SK-N-SH (cell line): ENCODE measurements around the gene ZNF358. TPM values are rescaled to one million over a fixed set of nuclear protein-coding genes. Genes with fewer than 3 reads are reported as not detected.
A peak's percentile ranks its signal among the peaks of the same experiment; 100 is the strongest.

Source experiments
- CTCF ChIA-PET: fragments of 300-600, 350-600 bp; formaldehyde crosslinking; extraction: SDS; loops from one replicate; lab custom pipeline; 2021; lab: Yijun Ruan, JAX
- POLR2A ChIA-PET: fragments of 350-600 bp; sonication (Branson Sonifier 250); formaldehyde crosslinking; extraction: SDS; loops from one replicate; lab custom pipeline; 2020; ENCODE audit warnings: antibody characterized with exemption, inconsistent platforms; lab: Yijun Ruan, JAX
- DNase-seq: peaks from one replicate; pipeline ENCODE4 v3.0.0; 2012
- H2AFZ ChIP-seq: fragments of 200-600 bp; sonication (generic); 2 replicates; pipeline ENCODE4 v1.8.1; 2016; ENCODE audit warnings: antibody characterized with exemption, mild to moderate bottlenecking, low read depth
- H3F3A ChIP-seq: fragments of 200-600 bp; sonication (generic); replicated peaks from 2 replicates; pipeline ENCODE3; 2016; ENCODE audit warnings: antibody characterized with exemption, mild to moderate bottlenecking; ENCODE audit not compliant: insufficient read depth
- H3K27ac ChIP-seq, 2 experiments: fragments of 200-500 bp in 1 of 2; fragments of 200-600 bp in 1 of 2; sonication (Bioruptor generic) in 1 of 2; sonication (generic), shearing (Covaris generic) in 1 of 2; 2 replicates each; pipeline versions ENCODE4 v1.5.1 to v1.6.1; 2014 to 2016; ENCODE audit warnings: low read depth in 2 of 2, inconsistent platforms in 1 of 2, low read length in 1 of 2, mild to moderate bottlenecking in 1 of 2, mixed read lengths in 1 of 2
- H3K27me3 ChIP-seq: fragments of 200-600 bp; sonication (generic), shearing (Covaris generic); 2 replicates; pipeline ENCODE4 v1.6.1; 2016; ENCODE audit warnings: mixed run types; ENCODE audit not compliant: insufficient read depth
- H3K36me3 ChIP-seq, 2 experiments: fragments of 200-500 bp in 1 of 2; fragments of 200-600 bp in 1 of 2; sonication (Bioruptor generic) in 1 of 2; sonication (generic) in 1 of 2; replicated peaks in 1 of 2; 2 replicates each; pipeline versions ENCODE3 to v1.5.1; 2014 to 2016; ENCODE audit warnings: low read length in 1 of 2, mild to moderate bottlenecking in 1 of 2; ENCODE audit not compliant: insufficient read depth in 2 of 2, control insufficient read depth in 1 of 2
- H3K4me1 ChIP-seq, 2 experiments: fragments of 200-500 bp in 1 of 2; fragments of 200-600 bp in 1 of 2; sonication (Bioruptor generic) in 1 of 2; sonication (generic), shearing (Covaris generic) in 1 of 2; 2 replicates each; pipeline versions ENCODE4 v1.5.1 to v1.6.1; 2014 to 2016; ENCODE audit warnings: low read depth in 1 of 2, low read length in 1 of 2, mixed run types in 1 of 2; ENCODE audit not compliant: insufficient read depth in 2 of 2, control insufficient read depth in 1 of 2
- H3K4me2 ChIP-seq: fragments of 200-600 bp; sonication (generic), shearing (Covaris generic); 2 replicates; pipeline ENCODE4 v1.6.1; 2017; ENCODE audit warnings: mixed run types
- H3K4me3 ChIP-seq, 2 experiments: fragments of 200-500 bp in 1 of 2; fragments of 200-600 bp in 1 of 2; sonication (Bioruptor generic) in 1 of 2; sonication (generic), shearing (Covaris generic) in 1 of 2; 2 replicates each; pipeline versions ENCODE4 v1.5.1 to v1.8.1; 2014 to 2016; ENCODE audit warnings: low read depth in 2 of 2, inconsistent platforms in 1 of 2, low read length in 1 of 2, mild to moderate bottlenecking in 1 of 2, mixed read lengths in 1 of 2, moderate library complexity in 1 of 2
- H3K79me2 ChIP-seq: fragments of 200-600 bp; sonication (generic); 2 replicates; pipeline ENCODE4 v1.8.1; 2017; ENCODE audit warnings: mild to moderate bottlenecking; ENCODE audit not compliant: insufficient read depth
- H3K9ac ChIP-seq: fragments of 200-600 bp; sonication (generic); 2 replicates; pipeline ENCODE4 v1.6.1; 2017; ENCODE audit warnings: mixed run types
- H3K9me2 ChIP-seq: fragments of 200-600 bp; sonication (generic); 2 replicates; pipeline ENCODE4 v1.6.1; 2017; ENCODE audit warnings: mixed run types
- H3K9me3 ChIP-seq: fragments of 200-600 bp; sonication (generic); 2 replicates; pipeline ENCODE4 v1.6.1; 2017; ENCODE audit warnings: mixed run types, mild to moderate bottlenecking, moderate library complexity
- H4K20me1 ChIP-seq: fragments of 200-600 bp; sonication (generic); 2 replicates; pipeline ENCODE4 v1.6.1; 2017; ENCODE audit warnings: mild to moderate bottlenecking, mixed run types; ENCODE audit not compliant: insufficient read depth
- CHD2 ChIP-seq: fragments of 150-350 bp; IDR thresholded peaks from 2 replicates; pipeline ENCODE4 v1.6.1; 2018; ENCODE audit warnings: low read length; ENCODE audit not compliant: partially characterized antibody
- MAX ChIP-seq: IDR thresholded peaks from 2 replicates; pipeline ENCODE4 v1.4.0; 2012; ENCODE audit warnings: low read depth
- MEF2A ChIP-seq: IDR thresholded peaks from 2 replicates; pipeline ENCODE4 v1.4.0; 2012; ENCODE audit warnings: low read depth, borderline replicate concordance
- MXI1 ChIP-seq: IDR thresholded peaks from 2 replicates; pipeline ENCODE4 v1.6.1; 2012; ENCODE audit warnings: mild to moderate bottlenecking, low read depth, low read length, improper control_type of control experiment
- POLR2AphosphoS5 ChIP-seq: IDR thresholded peaks from 2 replicates; pipeline ENCODE4 v1.6.1; 2012; ENCODE audit warnings: low read depth, low read length
- RAD21 ChIP-seq: IDR thresholded peaks from 2 replicates; pipeline ENCODE4 v1.6.1; 2012; ENCODE audit warnings: mild to moderate bottlenecking, low read length
- SMC3 ChIP-seq: IDR thresholded peaks from 2 replicates; pipeline ENCODE4 v1.6.1; 2012; ENCODE audit warnings: low read depth, low read length, improper control_type of control experiment
- YY1 ChIP-seq: IDR thresholded peaks from 2 replicates; pipeline ENCODE4 v1.4.0; 2012; ENCODE audit warnings: low read depth, mild to moderate bottlenecking
- WGBS: methylation state at CpG from one replicate; pipeline ENCODE4 v1.1.6; 2017; ENCODE audit warnings: low lambda C conversion rate; 5-methylcytosine and 5-hydroxymethylcytosine counted together
- polyA plus RNA-seq, 3 experiments: library from polyadenylated mRNA; depleted of rRNA; stranded (reverse); fragments of >200 nt; gene quantifications; 2 replicates each; pipeline ENCODE4 v1.2.3, GENCODE V29; 2012
- TF ChIP-seq, protein P1 (sequence below): IDR thresholded peaks from 2 replicates; pipeline ENCODE4 v1.6.1; 2012; ENCODE audit warnings: mild to moderate bottlenecking, low read depth, low read length, moderate library complexity
- TF ChIP-seq, protein P2 (sequence below): IDR thresholded peaks from 2 replicates; pipeline ENCODE4 v1.4.0; 2012; ENCODE audit warnings: low read depth, borderline replicate concordance
- TF ChIP-seq, protein P3 (sequence below): IDR thresholded peaks from 2 replicates; pipeline ENCODE4 v1.4.0; 2012; ENCODE audit warnings: low read depth, borderline replicate concordance

ZNF358 gene
- polyA plus RNA-seq (2012; rRNA removed), result 29.7 and 49.3 TPM in 2 replicates
- 21.6 and 32.0 TPM in 2 replicates for polyA plus RNA-seq (2012; cell fraction: cytosol; rRNA removed)
- polyA plus RNA-seq (2012; cell fraction: nucleus; rRNA removed), result 28.1 and 53.6 TPM in 2 replicates

GRCh38 chr19:7515645-7516151 is at the start of gene ZNF358:
ZNF358 (plus strand) TSS chr19:7516103; CDS start chr19:7519243, 3,140 bp downstream.
- H3K36me3 ChIP-seq, result peaks cover 0 to 7% of the 10 kb centered on the region in 2 experiments
- H4K20me1 ChIP-seq, result no peaks in the 10 kb centered on the region
- peak within 1 kb of the TSS; percentile 56 to 80 for H3K27ac ChIP-seq
- no peaks in the 10 kb centered on the region for H3K9me3 ChIP-seq
- peaks cover 4 to 24% of the 10 kb centered on the region in 2 experiments; a peak in 2 of 4 replicates for H3K4me1 ChIP-seq
- H3K79me2 ChIP-seq, result peaks cover 24% of the 10 kb centered on the region
- no peaks in the 10 kb centered on the region for H3F3A ChIP-seq
- peak; percentile 98 for DNase-seq
- no peaks in the 10 kb centered on the region for H3K9me2 ChIP-seq
- peak within 1 kb of the TSS; percentile 97 for H3K4me2 ChIP-seq
- peak; percentile 37; the same call in 1 of the 2 replicates for TF ChIP-seq MXI1
- TF ChIP-seq, protein P1, sequence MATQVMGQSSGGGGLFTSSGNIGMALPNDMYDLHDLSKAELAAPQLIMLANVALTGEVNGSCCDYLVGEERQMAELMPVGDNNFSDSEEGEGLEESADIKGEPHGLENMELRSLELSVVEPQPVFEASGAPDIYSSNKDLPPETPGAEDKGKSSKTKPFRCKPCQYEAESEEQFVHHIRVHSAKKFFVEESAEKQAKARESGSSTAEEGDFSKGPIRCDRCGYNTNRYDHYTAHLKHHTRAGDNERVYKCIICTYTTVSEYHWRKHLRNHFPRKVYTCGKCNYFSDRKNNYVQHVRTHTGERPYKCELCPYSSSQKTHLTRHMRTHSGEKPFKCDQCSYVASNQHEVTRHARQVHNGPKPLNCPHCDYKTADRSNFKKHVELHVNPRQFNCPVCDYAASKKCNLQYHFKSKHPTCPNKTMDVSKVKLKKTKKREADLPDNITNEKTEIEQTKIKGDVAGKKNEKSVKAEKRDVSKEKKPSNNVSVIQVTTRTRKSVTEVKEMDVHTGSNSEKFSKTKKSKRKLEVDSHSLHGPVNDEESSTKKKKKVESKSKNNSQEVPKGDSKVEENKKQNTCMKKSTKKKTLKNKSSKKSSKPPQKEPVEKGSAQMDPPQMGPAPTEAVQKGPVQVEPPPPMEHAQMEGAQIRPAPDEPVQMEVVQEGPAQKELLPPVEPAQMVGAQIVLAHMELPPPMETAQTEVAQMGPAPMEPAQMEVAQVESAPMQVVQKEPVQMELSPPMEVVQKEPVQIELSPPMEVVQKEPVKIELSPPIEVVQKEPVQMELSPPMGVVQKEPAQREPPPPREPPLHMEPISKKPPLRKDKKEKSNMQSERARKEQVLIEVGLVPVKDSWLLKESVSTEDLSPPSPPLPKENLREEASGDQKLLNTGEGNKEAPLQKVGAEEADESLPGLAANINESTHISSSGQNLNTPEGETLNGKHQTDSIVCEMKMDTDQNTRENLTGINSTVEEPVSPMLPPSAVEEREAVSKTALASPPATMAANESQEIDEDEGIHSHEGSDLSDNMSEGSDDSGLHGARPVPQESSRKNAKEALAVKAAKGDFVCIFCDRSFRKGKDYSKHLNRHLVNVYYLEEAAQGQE, result no peak
- TF ChIP-seq YY1, result peak; percentile 62; the same call in 1 of the 2 replicates
- TF ChIP-seq CHD2, result peak; percentile 62
- 0 out of 2 replicates have a peak, but pooled peaks have one; percentile 4 for TF ChIP-seq RAD21
- TF ChIP-seq MAX, result no peak
- TF ChIP-seq, protein P2, sequence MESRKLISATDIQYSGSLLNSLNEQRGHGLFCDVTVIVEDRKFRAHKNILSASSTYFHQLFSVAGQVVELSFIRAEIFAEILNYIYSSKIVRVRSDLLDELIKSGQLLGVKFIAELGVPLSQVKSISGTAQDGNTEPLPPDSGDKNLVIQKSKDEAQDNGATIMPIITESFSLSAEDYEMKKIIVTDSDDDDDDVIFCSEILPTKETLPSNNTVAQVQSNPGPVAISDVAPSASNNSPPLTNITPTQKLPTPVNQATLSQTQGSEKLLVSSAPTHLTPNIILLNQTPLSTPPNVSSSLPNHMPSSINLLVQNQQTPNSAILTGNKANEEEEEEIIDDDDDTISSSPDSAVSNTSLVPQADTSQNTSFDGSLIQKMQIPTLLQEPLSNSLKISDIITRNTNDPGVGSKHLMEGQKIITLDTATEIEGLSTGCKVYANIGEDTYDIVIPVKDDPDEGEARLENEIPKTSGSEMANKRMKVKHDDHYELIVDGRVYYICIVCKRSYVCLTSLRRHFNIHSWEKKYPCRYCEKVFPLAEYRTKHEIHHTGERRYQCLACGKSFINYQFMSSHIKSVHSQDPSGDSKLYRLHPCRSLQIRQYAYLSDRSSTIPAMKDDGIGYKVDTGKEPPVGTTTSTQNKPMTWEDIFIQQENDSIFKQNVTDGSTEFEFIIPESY, result no peak
- TF ChIP-seq, protein P3, sequence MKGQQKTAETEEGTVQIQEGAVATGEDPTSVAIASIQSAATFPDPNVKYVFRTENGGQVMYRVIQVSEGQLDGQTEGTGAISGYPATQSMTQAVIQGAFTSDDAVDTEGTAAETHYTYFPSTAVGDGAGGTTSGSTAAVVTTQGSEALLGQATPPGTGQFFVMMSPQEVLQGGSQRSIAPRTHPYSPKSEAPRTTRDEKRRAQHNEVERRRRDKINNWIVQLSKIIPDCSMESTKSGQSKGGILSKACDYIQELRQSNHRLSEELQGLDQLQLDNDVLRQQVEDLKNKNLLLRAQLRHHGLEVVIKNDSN, result no peak
- TF ChIP-seq POLR2AphosphoS5, result peak; percentile 61; the same call in 1 of the 2 replicates
- no peak for TF ChIP-seq MEF2A
- TF ChIP-seq SMC3, result no peak
- TF ChIP-seq, all 33 proteins: peak for 5
- Histone ChIP-seq H3K4me3 (peak within 1 kb of the TSS; percentile 68 to 69), H3K27me3 (no peaks in the 10 kb centered on the region), H2AFZ (peak within 1 kb of the TSS; percentile 97), H3K9ac (peak within 1 kb of the TSS; percentile 93)
- ChIA-PET POLR2A (interaction anchor here (0.6 to 2.5 kb wide), 6 partner anchors 9 to 33 kb away, joined by 3 to 7 read pairs (median 5); partner anchors contain the start of gene PNPLA6), CTCF (interaction anchor here (0.6 to 1.2 kb wide), 3 partner anchors 20 to 533 kb away, joined by 3 to 5 read pairs (median 3); partner anchors contain the start of gene PNPLA6)
- WGBS, result 17% methylated on average over 5 of the region's 33 CpGs
